GM23338 (cell line): ENCODE results near the gene PURA. TPM values are rescaled to one million over a fixed set of nuclear protein-coding genes. Genes with fewer than 3 reads are reported as not detected.

ENCODE experiments used
- ATAC-seq: fragments of 200-7000 bp; cut with Tn5 transposase; 3 replicates; pipeline ENCODE4 v1.9.1; 2020
- DNase-seq: peaks from one replicate; pipeline ENCODE4 v3.0.0-alpha.2; 2015; ENCODE audit warnings: low spot score
- H2AFZ ChIP-seq: fragments of 200-600 bp; sonication (generic); 2 replicates; pipeline ENCODE4 v1.8.0; 2016; ENCODE audit warnings: antibody characterized with exemption, mild to moderate bottlenecking, moderate library complexity
- H3F3A ChIP-seq: fragments of 200-600 bp; sonication (generic); replicated peaks from 2 replicates; pipeline ENCODE4 v1.8.0; 2017; ENCODE audit warnings: antibody characterized with exemption, mixed run types, low read depth
- H3K27ac ChIP-seq: fragments of 200-600 bp; sonication (generic); 2 replicates; pipeline ENCODE4 v1.6.1; 2016; ENCODE audit warnings: low read depth
- H3K27me3 ChIP-seq: fragments of 200-600 bp; sonication (generic); 2 replicates; pipeline ENCODE4 v1.8.0; 2016; ENCODE audit warnings: mild to moderate bottlenecking, mixed run types, moderate library complexity; ENCODE audit not compliant: insufficient read depth
- H3K36me3 ChIP-seq: fragments of 200-600 bp; sonication (generic); 2 replicates; pipeline ENCODE4 v1.8.0; 2016; ENCODE audit warnings: mild to moderate bottlenecking; ENCODE audit not compliant: insufficient read depth
- H3K4me1 ChIP-seq: fragments of 200-600 bp; sonication (generic); 2 replicates; pipeline ENCODE4 v1.8.0; 2016; ENCODE audit warnings: mild to moderate bottlenecking, moderate library complexity; ENCODE audit not compliant: insufficient read depth
- H3K4me2 ChIP-seq: fragments of 200-600 bp; sonication (generic); 2 replicates; pipeline ENCODE4 v1.7.1; 2017; ENCODE audit warnings: mixed run types
- H3K4me3 ChIP-seq: fragments of 200-600 bp; sonication (generic); 2 replicates; pipeline ENCODE4 v1.6.1; 2016; ENCODE audit warnings: mixed run types
- H3K79me2 ChIP-seq: fragments of 200-600 bp; sonication (generic); replicated peaks from 2 replicates; pipeline ENCODE4 v1.8.0; 2017; ENCODE audit warnings: mild to moderate bottlenecking; ENCODE audit not compliant: insufficient read depth
- H3K9me2 ChIP-seq: fragments of 200-600 bp; sonication (generic); 2 replicates; pipeline ENCODE4 v1.8.0; 2017; ENCODE audit not compliant: insufficient read depth
- H4K20me1 ChIP-seq: fragments of 200-600 bp; sonication (generic); replicated peaks from 2 replicates; pipeline ENCODE4 v1.8.0; 2017; ENCODE audit warnings: mild to moderate bottlenecking; ENCODE audit not compliant: insufficient read depth
- H3K27ac Mint-ChIP-seq: 2 replicates; pipeline ENCODE4 v1.8.0; 2020; ENCODE audit warnings: inconsistent platforms, mild to moderate bottlenecking, moderate library complexity, mixed read lengths
- H3K27me3 Mint-ChIP-seq: 3 replicates; pipeline ENCODE4 v1.8.0; 2022; ENCODE audit warnings: low read depth, mild to moderate bottlenecking, moderate library complexity, mixed read lengths, inconsistent platforms; ENCODE audit not compliant: insufficient read depth, poor library complexity
- H3K36me3 Mint-ChIP-seq: 3 replicates; pipeline ENCODE4 v1.8.0; 2021; ENCODE audit warnings: low read depth, mild to moderate bottlenecking, inconsistent platforms, moderate library complexity, mixed read lengths
- H3K4me1 Mint-ChIP-seq: 3 replicates; pipeline ENCODE4 v1.8.0; 2020; ENCODE audit warnings: mild to moderate bottlenecking, inconsistent platforms, mixed read lengths
- H3K4me3 Mint-ChIP-seq: 3 replicates; pipeline ENCODE4 v1.8.0; 2021; ENCODE audit warnings: moderate library complexity, mild to moderate bottlenecking, inconsistent platforms, mixed read lengths
- H3K9me3 Mint-ChIP-seq: 3 replicates; pipeline ENCODE4 v1.8.0; 2020; ENCODE audit warnings: moderate library complexity, mild to moderate bottlenecking, inconsistent platforms, mixed read lengths
- EZH2 ChIP-seq: fragments of 200-600 bp; sonication (generic); IDR thresholded peaks from one replicate; pipeline ENCODE4 v1.8.0; 2017; ENCODE audit warnings: antibody characterized with exemption, mild to moderate bottlenecking, low read depth; ENCODE audit not compliant: unreplicated experiment
- EZH2phosphoT487 ChIP-seq: fragments of 200-600 bp; sonication (generic); IDR thresholded peaks from one replicate; pipeline ENCODE4 v1.8.1; 2018; ENCODE audit warnings: antibody characterized with exemption; ENCODE audit not compliant: unreplicated experiment
- NANOG ChIP-seq: IDR thresholded peaks from 2 replicates; pipeline ENCODE4 v1.6.1; 2016; ENCODE audit warnings: antibody characterized with exemption, borderline replicate concordance
- POLR2AphosphoS5 ChIP-seq: IDR thresholded peaks from 2 replicates; pipeline ENCODE4 v1.6.1; 2016; ENCODE audit warnings: antibody characterized with exemption, low read depth
- STAT1 ChIP-seq: IDR thresholded peaks from one replicate; pipeline ENCODE4 v1.6.1; 2016; ENCODE audit warnings: antibody characterized with exemption; ENCODE audit not compliant: unreplicated experiment
- ZNF114 ChIP-seq: fragments of 250-450 bp; sonication (Bioruptor Pico); IDR thresholded peaks from 2 replicates; pipeline ENCODE4 v1.5.0; 2020; ENCODE audit warnings: mild to moderate bottlenecking, moderate library complexity
- ZNF331 ChIP-seq: fragments of 250-450 bp; sonication (Bioruptor Pico); IDR thresholded peaks from 2 replicates; pipeline ENCODE4 v1.5.0; 2020; ENCODE audit warnings: low read depth, mild to moderate bottlenecking, moderate library complexity
- polyA plus RNA-seq: library from polyadenylated mRNA; unstranded; fragments of >200 nt; fragmentation: Nextera tagmentation; extraction: Ambion mirVana; gene quantifications from 2 replicates; pipeline ENCODE4 v1.2.1, GENCODE V29; 2016
- total RNA-seq: library from RNA; depleted of rRNA; stranded (reverse); fragments of >200 nt; shearing (Covaris generic); gene quantifications from 2 replicates; pipeline ENCODE4 v1.2.3, GENCODE V29; 2014
- TF ChIP-seq, protein P1 (sequence below): IDR thresholded peaks from one replicate; pipeline ENCODE4 v1.6.1; 2018; ENCODE audit warnings: antibody characterized with exemption; ENCODE audit not compliant: unreplicated experiment
- TF ChIP-seq, protein P2 (sequence below), 2 experiments: fragments of 200-600 bp in 1 of 2; sonication (generic) in 1 of 2; conservative IDR thresholded peaks; 2 replicates each; pipeline versions ENCODE4 v1.5.1 to v1.6.1; 2016 to 2017; ENCODE audit warnings: antibody characterized with exemption in 2 of 2, low read depth in 2 of 2, mild to moderate bottlenecking in 2 of 2, moderate library complexity in 1 of 2
- TF ChIP-seq, protein P3 (sequence below): IDR thresholded peaks from 2 replicates; pipeline ENCODE4 v1.6.1; 2016; ENCODE audit warnings: antibody characterized with exemption

PURA gene
- total and polyA plus RNA-seq, 2 experiments from 2014 or later: 1.5 to 2.3 TPM

DNA sequence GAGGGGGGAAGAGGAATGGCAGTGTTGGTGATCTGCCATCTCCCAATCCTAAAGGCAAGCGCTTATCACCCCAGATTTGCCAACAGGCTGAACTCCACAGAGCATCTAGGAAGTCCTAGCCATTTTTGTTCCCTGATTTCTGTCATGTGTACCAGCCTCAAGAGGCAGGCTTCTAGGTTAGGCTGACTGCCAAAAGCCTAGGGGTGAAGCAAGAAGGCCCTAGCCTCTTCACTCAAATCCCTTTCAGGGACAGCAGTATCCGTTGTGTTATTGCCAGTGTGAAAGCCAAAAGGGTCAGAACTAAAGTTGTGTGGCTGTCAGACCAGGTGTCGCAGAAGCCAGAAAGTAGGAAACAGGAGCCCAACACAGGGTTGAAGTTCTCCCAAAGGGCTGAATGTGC, 26.5 kb downstream of the PURA start:
- Histone ChIP-seq H2AFZ (no peak overlapping the region), H3F3A (no peaks in the 10 kb centered on the region), H3K27ac (no peak overlapping the region), H3K36me3 (no peaks in the 10 kb centered on the region), H3K4me3 (no peak overlapping the region), H3K9me2 (no peaks in the 10 kb centered on the region), H4K20me1 (0 out of 2 replicates have a peak, but pooled peaks cover 3% of the 10 kb centered on the region), H3K27me3 (peaks cover 11% of the 10 kb centered on the region), H3K4me2 (no peak overlapping the region), H3K4me1 (no peaks in the 10 kb centered on the region; the same call in 1 of the 2 replicates), H3K79me2 (no peaks in the 10 kb centered on the region)
- no peak for DNase-seq
- TF ChIP-seq, protein P1, sequence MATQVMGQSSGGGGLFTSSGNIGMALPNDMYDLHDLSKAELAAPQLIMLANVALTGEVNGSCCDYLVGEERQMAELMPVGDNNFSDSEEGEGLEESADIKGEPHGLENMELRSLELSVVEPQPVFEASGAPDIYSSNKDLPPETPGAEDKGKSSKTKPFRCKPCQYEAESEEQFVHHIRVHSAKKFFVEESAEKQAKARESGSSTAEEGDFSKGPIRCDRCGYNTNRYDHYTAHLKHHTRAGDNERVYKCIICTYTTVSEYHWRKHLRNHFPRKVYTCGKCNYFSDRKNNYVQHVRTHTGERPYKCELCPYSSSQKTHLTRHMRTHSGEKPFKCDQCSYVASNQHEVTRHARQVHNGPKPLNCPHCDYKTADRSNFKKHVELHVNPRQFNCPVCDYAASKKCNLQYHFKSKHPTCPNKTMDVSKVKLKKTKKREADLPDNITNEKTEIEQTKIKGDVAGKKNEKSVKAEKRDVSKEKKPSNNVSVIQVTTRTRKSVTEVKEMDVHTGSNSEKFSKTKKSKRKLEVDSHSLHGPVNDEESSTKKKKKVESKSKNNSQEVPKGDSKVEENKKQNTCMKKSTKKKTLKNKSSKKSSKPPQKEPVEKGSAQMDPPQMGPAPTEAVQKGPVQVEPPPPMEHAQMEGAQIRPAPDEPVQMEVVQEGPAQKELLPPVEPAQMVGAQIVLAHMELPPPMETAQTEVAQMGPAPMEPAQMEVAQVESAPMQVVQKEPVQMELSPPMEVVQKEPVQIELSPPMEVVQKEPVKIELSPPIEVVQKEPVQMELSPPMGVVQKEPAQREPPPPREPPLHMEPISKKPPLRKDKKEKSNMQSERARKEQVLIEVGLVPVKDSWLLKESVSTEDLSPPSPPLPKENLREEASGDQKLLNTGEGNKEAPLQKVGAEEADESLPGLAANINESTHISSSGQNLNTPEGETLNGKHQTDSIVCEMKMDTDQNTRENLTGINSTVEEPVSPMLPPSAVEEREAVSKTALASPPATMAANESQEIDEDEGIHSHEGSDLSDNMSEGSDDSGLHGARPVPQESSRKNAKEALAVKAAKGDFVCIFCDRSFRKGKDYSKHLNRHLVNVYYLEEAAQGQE: no peak
- no peak for TF ChIP-seq ZNF114 (CRISPR knock-in tag)
- TF ChIP-seq, protein P2, sequence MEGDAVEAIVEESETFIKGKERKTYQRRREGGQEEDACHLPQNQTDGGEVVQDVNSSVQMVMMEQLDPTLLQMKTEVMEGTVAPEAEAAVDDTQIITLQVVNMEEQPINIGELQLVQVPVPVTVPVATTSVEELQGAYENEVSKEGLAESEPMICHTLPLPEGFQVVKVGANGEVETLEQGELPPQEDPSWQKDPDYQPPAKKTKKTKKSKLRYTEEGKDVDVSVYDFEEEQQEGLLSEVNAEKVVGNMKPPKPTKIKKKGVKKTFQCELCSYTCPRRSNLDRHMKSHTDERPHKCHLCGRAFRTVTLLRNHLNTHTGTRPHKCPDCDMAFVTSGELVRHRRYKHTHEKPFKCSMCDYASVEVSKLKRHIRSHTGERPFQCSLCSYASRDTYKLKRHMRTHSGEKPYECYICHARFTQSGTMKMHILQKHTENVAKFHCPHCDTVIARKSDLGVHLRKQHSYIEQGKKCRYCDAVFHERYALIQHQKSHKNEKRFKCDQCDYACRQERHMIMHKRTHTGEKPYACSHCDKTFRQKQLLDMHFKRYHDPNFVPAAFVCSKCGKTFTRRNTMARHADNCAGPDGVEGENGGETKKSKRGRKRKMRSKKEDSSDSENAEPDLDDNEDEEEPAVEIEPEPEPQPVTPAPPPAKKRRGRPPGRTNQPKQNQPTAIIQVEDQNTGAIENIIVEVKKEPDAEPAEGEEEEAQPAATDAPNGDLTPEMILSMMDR (conservative IDR thresholded peaks at IDR 0.05; ENCODE audit: low read depth in 2 of 2): no peak
- TF ChIP-seq NANOG: no peak
- TF ChIP-seq, protein P3, sequence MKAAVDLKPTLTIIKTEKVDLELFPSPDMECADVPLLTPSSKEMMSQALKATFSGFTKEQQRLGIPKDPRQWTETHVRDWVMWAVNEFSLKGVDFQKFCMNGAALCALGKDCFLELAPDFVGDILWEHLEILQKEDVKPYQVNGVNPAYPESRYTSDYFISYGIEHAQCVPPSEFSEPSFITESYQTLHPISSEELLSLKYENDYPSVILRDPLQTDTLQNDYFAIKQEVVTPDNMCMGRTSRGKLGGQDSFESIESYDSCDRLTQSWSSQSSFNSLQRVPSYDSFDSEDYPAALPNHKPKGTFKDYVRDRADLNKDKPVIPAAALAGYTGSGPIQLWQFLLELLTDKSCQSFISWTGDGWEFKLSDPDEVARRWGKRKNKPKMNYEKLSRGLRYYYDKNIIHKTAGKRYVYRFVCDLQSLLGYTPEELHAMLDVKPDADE: no peak
- TF ChIP-seq POLR2AphosphoS5: no peak
- no peak for TF ChIP-seq EZH2phosphoT487
- TF ChIP-seq ZNF331 (CRISPR knock-in tag): no peak
- no peak for ATAC-seq
- Mint-ChIP-seq H3K27me3 (peaks cover 12% of the 10 kb centered on the region), H3K4me3 (no peak overlapping the region), H3K27ac (no peak overlapping the region), H3K36me3 (no peaks in the 10 kb centered on the region), H3K4me1 (peaks cover 4% of the 10 kb centered on the region; the same call in 2 of the 3 replicates), H3K9me3 (no peaks in the 10 kb centered on the region)

DNA sequence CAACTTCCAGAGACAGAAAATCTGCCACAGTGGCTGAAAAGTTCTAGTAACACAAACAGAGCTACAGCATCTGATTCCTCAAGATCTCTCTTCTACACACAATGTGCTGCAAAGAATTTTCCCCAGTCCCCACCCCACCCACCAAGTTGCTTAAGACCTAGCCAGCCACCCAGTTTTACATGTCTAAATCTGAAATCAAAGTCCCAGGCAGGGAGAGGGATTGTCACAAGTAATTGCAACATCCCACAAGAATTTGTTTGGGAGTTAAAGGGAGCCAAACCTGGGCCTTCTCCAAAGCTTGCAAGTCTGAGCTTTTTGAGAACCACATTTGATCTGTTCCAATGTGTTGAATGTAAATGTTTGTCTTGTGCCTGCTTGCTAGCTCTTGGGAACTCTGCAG, 27.3 kb downstream of the PURA start:
- Histone ChIP-seq H3K9me2 (no peaks in the 10 kb centered on the region), H3K4me2 (no peak overlapping the region), H3K27me3 (peaks cover 19% of the 10 kb centered on the region), H3K27ac (no peak overlapping the region), H4K20me1 (0 out of 2 replicates have a peak, but pooled peaks cover 3% of the 10 kb centered on the region), H3K4me3 (no peak overlapping the region), H3F3A (no peaks in the 10 kb centered on the region), H3K4me1 (no peaks in the 10 kb centered on the region; the same call in 1 of the 2 replicates), H2AFZ (no peak overlapping the region), H3K79me2 (no peaks in the 10 kb centered on the region), H3K36me3 (no peaks in the 10 kb centered on the region)
- Mint-ChIP-seq H3K27ac (no peak overlapping the region), H3K9me3 (no peaks in the 10 kb centered on the region), H3K4me1 (peaks cover 5% of the 10 kb centered on the region; the same call in 2 of the 3 replicates), H3K27me3 (peaks cover 19% of the 10 kb centered on the region), H3K4me3 (no peak overlapping the region), H3K36me3 (no peaks in the 10 kb centered on the region)
- ATAC-seq (no peak), DNase-seq (no peak)
- TF ChIP-seq EZH2 (no peak), STAT1 (no peak)
- TF ChIP-seq, protein P3: no peak
